HG03469 (cell line): ENCODE results near the gene CACNA1A.

Experiments
- ATAC-seq: cut with Tn5 transposase; IDR thresholded peaks from one replicate; pipeline ENCODE4 v1.9.1; 2021; ENCODE audit warnings: mild to moderate bottlenecking, moderate library complexity, moderate number of reproducible peaks; ENCODE audit not compliant: unreplicated experiment

CACNA1A gene

DNA sequence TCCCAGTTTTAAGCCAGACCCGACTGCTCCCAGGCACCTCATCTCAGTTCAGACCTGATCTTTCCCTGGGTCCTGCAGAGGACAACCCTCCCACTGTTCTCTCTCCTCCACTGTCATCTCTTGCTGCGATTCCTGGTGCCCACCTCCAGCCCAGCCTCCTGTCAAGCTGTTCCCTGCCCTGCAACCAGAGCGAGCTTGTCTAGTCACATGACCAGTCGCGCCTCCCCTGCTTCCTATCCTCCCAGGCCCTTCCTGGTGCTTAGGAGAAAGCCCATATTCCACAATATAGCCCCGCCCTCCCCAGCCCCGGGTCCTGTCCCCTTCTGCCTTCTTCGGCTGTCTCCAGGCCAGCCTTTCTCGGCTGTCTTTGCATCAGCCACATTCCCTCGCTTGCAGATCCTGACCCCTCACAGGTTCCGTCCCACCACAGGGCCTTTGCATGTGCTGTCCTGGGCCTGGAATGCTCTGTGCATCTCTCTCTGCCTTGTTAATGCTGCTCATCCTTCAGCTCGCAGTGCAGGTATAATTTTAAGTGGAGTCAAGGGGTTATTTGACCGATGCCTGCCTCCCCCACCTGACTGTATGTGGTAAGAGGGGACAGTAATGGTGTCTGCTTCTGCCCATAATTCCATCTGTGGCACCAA lies 267.3 kb downstream of the CACNA1A start:
- no peak for ATAC-seq

DNA sequence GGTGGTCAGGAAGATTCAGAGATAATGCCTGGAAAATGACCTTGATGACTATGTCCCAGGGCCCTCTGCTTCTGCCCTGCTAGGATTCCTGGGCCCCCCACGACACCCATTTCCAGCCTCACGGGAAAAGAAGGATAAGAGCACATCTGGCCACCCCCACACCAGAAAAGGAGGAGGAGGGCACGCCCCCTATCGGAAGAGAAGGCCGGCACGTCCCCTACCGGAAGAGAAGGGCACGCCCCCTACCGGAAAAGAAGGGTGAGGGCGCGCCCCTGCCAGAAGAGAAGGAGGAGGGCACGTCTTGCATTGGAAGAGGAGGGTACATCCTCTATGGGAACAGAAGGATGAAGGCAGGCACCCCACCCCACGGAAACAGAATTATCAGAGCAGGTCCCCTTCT lies 271.8 kb downstream of the CACNA1A start:
- ATAC-seq, result no peak

GRCh38 chr19:13231663-13232062 lies 274.6 kb downstream of the CACNA1A start:
- no peak for ATAC-seq

DNA sequence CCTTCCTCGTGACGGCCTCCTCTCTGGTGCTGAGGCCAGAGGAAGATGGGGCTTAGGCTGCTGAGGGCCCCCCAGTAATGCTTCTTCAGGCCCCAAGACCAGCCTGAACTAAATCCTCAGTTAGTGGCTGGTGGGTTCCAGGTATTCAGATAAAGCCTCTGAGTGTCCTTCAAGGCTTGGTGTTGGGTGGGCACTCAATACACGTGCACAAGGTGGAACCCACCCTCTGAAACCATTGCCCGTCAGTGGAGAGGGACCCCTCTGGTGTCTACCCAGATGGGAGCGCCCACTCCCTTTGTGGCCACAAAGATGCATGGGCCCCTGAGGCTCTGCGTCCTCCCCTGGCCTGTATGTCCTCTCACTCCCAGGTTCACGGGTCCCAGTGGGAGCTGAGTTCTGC lies 277.0 kb downstream of the CACNA1A start:
- no peak for ATAC-seq

DNA sequence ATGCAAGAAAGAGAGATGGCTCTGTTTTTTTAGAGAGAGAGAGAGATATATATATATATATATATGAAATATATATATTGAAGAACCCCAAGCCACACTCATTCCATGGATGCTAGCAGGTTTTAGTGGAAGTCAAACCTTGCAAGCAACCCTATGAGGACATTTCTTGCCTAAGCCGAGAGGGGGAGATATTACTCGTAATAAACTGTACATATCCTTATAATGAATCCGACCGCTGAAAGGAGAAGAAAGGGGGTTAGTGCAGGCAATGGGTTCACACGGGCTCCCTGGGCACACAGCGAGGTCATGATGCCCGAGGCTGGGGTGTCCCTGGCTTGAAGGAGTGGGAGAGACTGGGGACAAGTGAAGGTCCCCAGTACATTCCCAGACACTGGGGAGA lies 277.7 kb downstream of the CACNA1A start:
- ATAC-seq, result no peak

GRCh38 chr19:13226983-13227382 lies 279.3 kb downstream of the CACNA1A start:
- ATAC-seq, result no peak

- ATAC-seq, result no peak
Observed at GRCh38 chr19:13225973-13226865, 280.1 kb downstream of the CACNA1A start.

GRCh38 chr19:13225085-13225484 lies 281.2 kb downstream of the CACNA1A start:
- ATAC-seq, result no peak

DNA sequence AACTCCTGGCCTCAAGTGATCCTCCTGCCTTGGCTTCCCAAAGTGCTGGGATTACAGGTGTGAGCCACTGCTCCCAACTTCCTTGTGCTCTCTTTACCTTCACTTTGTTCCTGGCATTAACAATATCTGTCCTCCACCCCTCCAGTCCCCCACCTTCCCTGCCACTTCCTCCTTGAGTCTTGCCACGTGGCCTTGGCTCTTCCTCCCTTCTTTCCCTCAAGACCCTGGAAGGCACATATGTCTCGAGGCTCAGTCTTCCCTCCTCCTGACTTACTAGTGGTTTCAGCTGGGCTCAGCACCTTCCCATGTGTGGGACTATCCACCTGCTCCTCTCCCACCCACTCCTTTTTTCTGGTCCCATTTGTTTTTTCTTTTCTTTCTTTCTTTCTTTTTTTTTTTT lies 285.4 kb downstream of the CACNA1A start:
- no peak for ATAC-seq

DNA sequence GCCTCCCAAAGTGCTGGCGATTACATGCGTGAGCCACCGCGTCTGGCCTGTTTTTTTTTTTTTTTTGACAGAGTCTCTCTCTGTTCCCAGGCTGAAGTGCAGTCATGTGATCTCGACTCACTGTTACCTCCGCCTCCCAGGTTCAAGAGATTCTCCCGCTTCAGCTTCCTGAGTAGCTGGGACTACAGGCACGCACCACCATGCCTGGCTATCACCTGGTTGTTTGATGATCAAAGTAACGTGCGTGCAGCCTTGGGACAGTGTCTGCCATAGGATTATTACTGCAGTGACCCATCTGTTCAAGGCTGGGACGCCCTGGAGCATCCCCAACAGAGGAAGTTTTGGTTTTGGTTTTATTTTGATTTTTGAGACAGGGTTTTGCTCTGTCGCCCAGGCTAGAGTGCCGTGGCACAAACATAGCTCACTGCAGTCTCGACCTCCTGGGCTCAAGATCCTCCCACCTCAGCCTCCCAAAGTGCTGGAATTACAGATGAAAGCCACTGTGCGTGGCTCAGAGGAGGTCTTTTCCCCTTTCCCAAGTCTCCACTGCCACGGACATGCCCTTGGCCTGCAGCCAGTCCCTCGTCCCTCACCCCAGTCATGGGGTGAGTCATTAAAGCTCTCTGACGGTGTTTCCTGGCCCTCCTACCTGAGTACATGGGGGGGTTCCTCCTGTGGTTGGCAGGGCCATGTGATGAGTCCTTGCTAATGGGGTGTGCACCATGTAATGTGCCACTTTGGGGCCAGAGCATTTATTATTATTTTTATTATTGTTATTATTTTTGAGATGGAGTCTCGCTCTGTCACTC lies 290.5 kb downstream of the CACNA1A start:
- ATAC-seq, result no peak

GRCh38 chr19:13214036-13214730 lies 292.1 kb downstream of the CACNA1A start:
- ATAC-seq, result no peak

- ATAC-seq, result no peak
Observed at GRCh38 chr19:13212759-13213330, 293.4 kb downstream of the CACNA1A start.

DNA sequence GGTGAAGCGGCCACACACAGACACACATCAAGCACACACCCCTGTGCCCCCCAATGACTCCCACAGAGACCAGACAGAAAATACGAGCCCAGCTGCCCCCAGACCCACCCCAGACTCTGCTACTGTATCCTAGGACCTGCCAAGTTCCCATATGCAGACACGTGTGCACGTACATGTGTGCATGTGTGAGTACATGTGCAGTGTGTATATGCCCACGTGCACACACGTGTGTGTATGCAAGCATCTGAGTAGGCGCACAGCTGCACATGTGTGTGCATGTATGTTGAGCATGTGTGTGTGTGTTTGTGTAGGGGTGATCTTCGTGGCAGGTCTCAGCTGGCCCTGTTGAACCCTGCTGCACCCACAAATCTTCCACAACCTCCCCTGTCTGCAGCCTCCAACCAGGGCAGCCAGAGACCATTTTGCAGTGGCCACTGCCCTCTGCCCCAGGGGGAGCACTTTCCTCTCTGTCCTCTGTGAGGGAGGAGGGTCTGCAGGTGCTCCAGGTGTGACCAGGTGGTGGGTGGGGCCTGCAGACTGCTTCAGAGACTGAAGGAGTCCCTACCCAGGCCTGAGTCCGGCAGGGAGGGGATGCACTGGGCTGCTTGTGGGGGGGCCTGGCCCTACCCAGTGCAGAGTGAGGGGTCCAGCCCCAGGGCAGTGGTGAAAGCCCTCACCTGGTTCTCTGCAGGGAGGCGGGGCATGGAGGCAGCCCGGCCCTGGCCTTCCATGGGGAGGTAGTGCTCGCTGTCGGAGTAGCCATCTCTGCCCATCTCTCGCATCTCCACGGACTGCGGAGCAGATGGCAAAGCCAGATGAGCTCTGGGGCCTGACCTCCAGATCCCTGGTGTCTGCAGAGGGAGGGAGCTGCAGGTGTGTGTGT lies 294.6 kb downstream of the CACNA1A start:
- ATAC-seq, result no peak

DNA sequence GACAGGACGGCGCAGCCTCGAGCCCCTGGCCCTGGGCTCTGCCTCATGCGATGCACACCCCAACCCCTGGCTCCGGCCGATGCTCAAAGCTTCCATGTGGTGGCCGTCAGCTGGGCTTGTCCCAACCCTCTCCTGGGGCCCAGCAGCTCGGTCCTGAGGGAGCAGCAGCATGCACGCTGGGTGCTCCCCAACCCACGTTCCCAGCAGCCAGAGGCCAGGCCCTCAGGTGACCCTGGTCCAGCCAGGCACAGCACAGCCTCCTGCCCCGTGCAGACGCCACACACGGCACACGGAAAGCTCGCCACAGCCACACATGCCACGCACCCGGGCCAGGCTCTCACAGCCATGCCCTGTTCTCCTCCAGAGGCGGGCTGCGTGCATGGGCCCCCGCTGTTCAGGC lies 295.3 kb downstream of the CACNA1A start:
- no peak for ATAC-seq

- no peak for ATAC-seq
Observed at GRCh38 chr19:13210339-13210775, 295.9 kb downstream of the CACNA1A start.

- ATAC-seq, result no peak
Observed at GRCh38 chr19:13209484-13210338, 296.6 kb downstream of the CACNA1A start.

DNA sequence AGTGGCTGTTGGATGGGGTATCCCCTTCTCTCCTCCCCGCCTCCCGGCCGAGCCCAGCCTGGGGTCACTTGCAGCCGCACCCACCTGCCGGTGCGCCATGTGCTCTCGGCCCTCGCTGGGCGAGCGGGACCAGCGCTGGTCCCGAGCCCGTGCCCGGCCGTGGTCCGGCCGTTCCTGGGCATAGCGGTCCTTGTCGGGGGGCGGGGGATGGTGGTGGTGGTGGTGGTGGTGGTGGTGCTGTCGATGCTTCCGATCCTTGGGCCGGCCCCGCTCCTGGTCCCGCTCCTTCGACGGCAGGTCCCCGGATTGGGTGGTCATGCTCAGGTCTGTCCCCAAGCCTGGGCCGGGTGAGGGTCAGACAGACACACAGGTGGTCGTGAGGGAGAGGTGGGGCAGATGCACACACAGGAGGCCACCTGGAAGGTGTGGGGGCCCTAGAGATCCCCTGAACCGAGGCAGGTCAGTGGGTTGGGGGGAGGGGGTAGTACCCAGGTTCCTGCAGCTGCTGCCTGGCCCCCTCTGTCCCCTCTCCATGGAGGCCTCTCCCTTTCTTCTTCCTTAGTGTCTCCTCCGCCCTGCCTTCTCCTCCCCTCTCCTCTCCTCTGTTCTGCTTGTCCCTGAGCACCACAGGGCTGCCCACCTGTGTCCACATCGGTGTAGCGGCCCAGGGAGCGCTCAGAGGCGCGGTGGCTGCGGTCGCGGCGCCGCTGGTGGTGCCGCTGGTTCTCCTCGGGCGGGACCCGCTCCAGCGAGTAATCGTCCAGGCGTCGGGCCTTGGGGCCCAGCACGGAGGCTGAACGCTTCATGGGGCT lies 297.4 kb downstream of the CACNA1A start:
- ATAC-seq, result no peak
